ENCODE data around the gene ZDHHC21.

The ZDHHC21 gene

GRCh38 chr9:14730461-14730898 is 37.2 kb upstream of the ZDHHC21 start:
- Histone ChIP-seq H3K9me3 (ENCODE audit: severe bottlenecking) (no peaks in the 10 kb centered on the region), H3K4me3 (ENCODE audit: severe bottlenecking) (no peak overlapping the region), H3K36me3 (ENCODE audit: low read depth) (no peaks in the 10 kb centered on the region), H3K4me1 (ENCODE audit: insufficient read depth, poor library complexity, severe bottlenecking) (no peaks in the 10 kb centered on the region), H3K27me3 (ENCODE audit: insufficient read depth, poor library complexity, severe bottlenecking) (no peaks in the 10 kb centered on the region), H3K27ac (ENCODE audit: poor library complexity, severe bottlenecking) (no peak overlapping the region)
- ATAC-seq (ENCODE audit: low read depth) (no peak), DNase-seq (ENCODE audit: low spot score) (no peak)
- TF ChIP-seq CTCF (IDR thresholded peaks at IDR 0.05; ENCODE audit: poor library complexity, severe bottlenecking), result no peak

GRCh38 chr9:14723301-14723700 is 30.1 kb upstream of the ZDHHC21 start:
- no peaks in the 10 kb centered on the region for H3K4me1 ChIP-seq (ENCODE audit: insufficient read depth, poor library complexity, severe bottlenecking)
- DNase-seq (ENCODE audit: low spot score) (no peak), ATAC-seq (ENCODE audit: low read depth) (no peak)
- no peaks in the 10 kb centered on the region for H3K9me3 ChIP-seq (ENCODE audit: severe bottlenecking)
- H3K27me3 ChIP-seq (ENCODE audit: insufficient read depth, poor library complexity, severe bottlenecking), result peaks cover 23% of the 10 kb centered on the region
- no peaks in the 10 kb centered on the region for H3K36me3 ChIP-seq (ENCODE audit: low read depth)
- H3K4me3 ChIP-seq (ENCODE audit: severe bottlenecking), result no peak overlapping the region
- no peak for TF ChIP-seq CTCF (IDR thresholded peaks at IDR 0.05; ENCODE audit: poor library complexity, severe bottlenecking)
- H3K27ac ChIP-seq (ENCODE audit: poor library complexity, severe bottlenecking), result no peak overlapping the region

- no peaks in the 10 kb centered on the region for H3K4me1 ChIP-seq (ENCODE audit: insufficient read depth, poor library complexity, severe bottlenecking)
- H3K27ac ChIP-seq (ENCODE audit: poor library complexity, severe bottlenecking), result no peak within 1 kb of the TSS
- TF ChIP-seq CTCF (IDR thresholded peaks at IDR 0.05; ENCODE audit: poor library complexity, severe bottlenecking), result no peak
- ATAC-seq (ENCODE audit: low read depth) (no peak), DNase-seq (ENCODE audit: low spot score) (no peak)
- peaks cover 31% of the 10 kb centered on the region for H3K27me3 ChIP-seq (ENCODE audit: insufficient read depth, poor library complexity, severe bottlenecking)
- no peak within 1 kb of the TSS for H3K4me3 ChIP-seq (ENCODE audit: severe bottlenecking)
- H3K36me3 ChIP-seq (ENCODE audit: low read depth), result no peaks in the 10 kb centered on the region
- H3K9me3 ChIP-seq (ENCODE audit: severe bottlenecking), result no peaks in the 10 kb centered on the region
Observed at GRCh38 chr9:14722391-14723035, 29.3 kb upstream of the ZDHHC21 start, which contains the start of gene CER1. CER1 (minus strand) TSS chr9:14722733; CDS start chr9:14722672, 61 bp downstream.

- no peak overlapping the region for H3K27ac ChIP-seq (ENCODE audit: poor library complexity, severe bottlenecking)
- no peaks in the 10 kb centered on the region for H3K9me3 ChIP-seq (ENCODE audit: severe bottlenecking)
- H3K36me3 ChIP-seq (ENCODE audit: low read depth), result no peaks in the 10 kb centered on the region
- ATAC-seq (ENCODE audit: low read depth) (no peak), DNase-seq (ENCODE audit: low spot score) (no peak)
- H3K4me1 ChIP-seq (ENCODE audit: insufficient read depth, poor library complexity, severe bottlenecking), result no peaks in the 10 kb centered on the region
- no peak overlapping the region for H3K4me3 ChIP-seq (ENCODE audit: severe bottlenecking)
- TF ChIP-seq CTCF (IDR thresholded peaks at IDR 0.05; ENCODE audit: poor library complexity, severe bottlenecking), result no peak
- peaks cover 35% of the 10 kb centered on the region for H3K27me3 ChIP-seq (ENCODE audit: insufficient read depth, poor library complexity, severe bottlenecking)
Observed at GRCh38 chr9:14719231-14719923, 26.1 kb upstream of the ZDHHC21 start.

GRCh38 chr9:14715102-14715501 is 21.9 kb upstream of the ZDHHC21 start:
- no peaks in the 10 kb centered on the region for H3K4me1 ChIP-seq (ENCODE audit: insufficient read depth, poor library complexity, severe bottlenecking)
- TF ChIP-seq CTCF (IDR thresholded peaks at IDR 0.05; ENCODE audit: poor library complexity, severe bottlenecking), result no peak
- H3K36me3 ChIP-seq (ENCODE audit: low read depth), result no peaks in the 10 kb centered on the region
- H3K27me3 ChIP-seq (ENCODE audit: insufficient read depth, poor library complexity, severe bottlenecking), result peaks cover 27% of the 10 kb centered on the region
- no peaks in the 10 kb centered on the region for H3K9me3 ChIP-seq (ENCODE audit: severe bottlenecking)
- ATAC-seq (ENCODE audit: low read depth) (no peak), DNase-seq (ENCODE audit: low spot score) (no peak)
- H3K27ac ChIP-seq (ENCODE audit: poor library complexity, severe bottlenecking), result no peak overlapping the region
- H3K4me3 ChIP-seq (ENCODE audit: severe bottlenecking), result no peak overlapping the region
